Heart left ventricle (tissue), 16 donors: Measurements from ENCODE around the gene PBX3. TPM values are rescaled to one million over a fixed set of nuclear protein-coding genes. Genes with fewer than 3 reads are reported as not detected.

ENCODE experiments used
- ATAC-seq, 4 donors: fragments of 200-7000 bp; cut with Tn5 transposase; one replicate each; pipeline ENCODE4 v1.9.1; 2020 to 2022; ENCODE audit warnings: moderate library complexity in 4 of 4, mild to moderate bottlenecking in 3 of 4, moderate number of reproducible peaks in 1 of 4
- DNase-seq, 5 donors: peaks; one replicate each; pipeline ENCODE4 v3.0.0-alpha.2; 2020
- H3K27ac ChIP-seq, 12 donors: fragments of 200-600 bp; sonication (generic) in 4 of 12; one replicate each; pipeline versions ENCODE4 v1.5.0 to v1.8.0; 2016 to 2022; ENCODE audit warnings: mild to moderate bottlenecking in 2 of 12
- H3K27me3 ChIP-seq, 9 donors: fragments of 200-600 bp; sonication (generic) in 2 of 9; one replicate each; pipeline versions ENCODE4 v1.5.1 to v1.8.0; 2016 to 2022; ENCODE audit warnings: mild to moderate bottlenecking in 3 of 9
- H3K36me3 ChIP-seq, 9 donors: fragments of 200-600 bp; sonication (generic) in 2 of 9; one replicate each; pipeline versions ENCODE4 v1.5.0 to v1.8.0; 2018 to 2022; ENCODE audit warnings: mild to moderate bottlenecking in 2 of 9
- H3K4me1 ChIP-seq, 12 donors: fragments of 200-600 bp; sonication (generic) in 4 of 12; one replicate each; pipeline versions ENCODE4 v1.5.0 to v1.8.0; 2016 to 2022; ENCODE audit warnings: mild to moderate bottlenecking in 3 of 12
- H3K4me3 ChIP-seq, 12 donors: fragments of 200-600 bp; sonication (generic) in 4 of 12; one replicate each; pipeline versions ENCODE4 v1.5.0 to v1.8.0; 2017 to 2022; ENCODE audit warnings: mild to moderate bottlenecking in 9 of 12, moderate library complexity in 4 of 12
- H3K9me3 ChIP-seq, 12 donors: fragments of 200-600 bp; sonication (generic) in 4 of 12; one replicate each; pipeline versions ENCODE4 v1.5.0 to v1.8.0; 2016 to 2022; ENCODE audit warnings: mild to moderate bottlenecking in 1 of 12
- CTCF ChIP-seq, 12 donors: fragments of 200-600 bp; sonication (generic) in 4 of 12; IDR thresholded peaks; one replicate each; pipeline versions ENCODE4 v1.5.0 to v1.8.0; 2018 to 2022; ENCODE audit warnings: antibody characterized with exemption in 12 of 12, mild to moderate bottlenecking in 5 of 12
- POLR2A ChIP-seq, 2 donors: fragments of 450-650 bp; IDR thresholded peaks; one replicate each; pipeline ENCODE4 v1.6.1; 2017; ENCODE audit warnings: antibody characterized with exemption in 2 of 2, mild to moderate bottlenecking in 2 of 2, moderate library complexity in 2 of 2
- WGBS, 4 donors: extraction: QIAGEN DNeasy Blood & Tissue Kit in 2 of 4; methylation state at CpG; one replicate each; pipeline versions ENCODE4 v1.1.5 to v1.1.7; 2013 to 2018; 5-methylcytosine and 5-hydroxymethylcytosine counted together
- intact Hi-C, 10 donors: fragments of 100-400 bp; cut with DNase I; formaldehyde crosslinking; loops; one replicate each; pipeline versions ENCODE4 v1.11.1 to v1.14.2; 2022
- polyA plus RNA-seq, 2 donors: library from polyadenylated mRNA; stranded (reverse); fragments of 200-250 nt; gene quantifications; one replicate each; pipeline ENCODE4 v1.2.3, GENCODE V29; 2013
- total RNA-seq, 9 donors: library from RNA; depleted of rRNA in 2 of 9; stranded (reverse); fragments of >200 nt in 2 of 9; fragmentation: NEBNext Ultra II Directional in 3 of 9; extraction: Animal tissue kit (Norgen Biotek cat#: 25700) in 3 of 9; gene quantifications; one replicate each; pipeline versions ENCODE4 v1.1.0 to v1.2.4, GENCODE V29; 2016 to 2023
- donor health status: ischemic (EF 13 %, LVEDD 7.1; RV severe dilation, severe dysfunction).
- donor health status: healthy with polysubstance abuse.
- donor health status: DM: no; HTN: yes; CAD: no.
- donor health status: DM: no; HTN: no; CAD: no.
- donor health status: ischemic (EF 25% LVEDD 6.9; RV normal size, moderate dysfunction).
- donor health status: ischemic (EF 25% LVEDD 5.7; RV mildly dilated, moderate dysfunction).
- donor health status: healthy.
- donor health status: DM: yes; HTN: yes; CAD: no.
- donor health status: ischemic (EF 35%, LVEDD 5.7; RV mildly dilated, moderate dysfunction).
- donor health status: nonischemic (EF 11% LVEDD 7.7; RV severe dilation, severe dysfunction).
- donor health status: DM: yes; HTN: yes; CAD: no.
- donor health status: PGD.
- donor health status: ischemic (EF 29% LVEDD 5.4; RV normal size, mild dysfunction).
- donor health status: nonischemic (EF 23%, LVEDD 6.1; RV moderate dilation, normal function).

PBX3 gene
- total and polyA plus RNA-seq, 11 donors: 14.8 to 76.1 (median 53.4) TPM

- WGBS, 4 donors: 87 to 89% (median 89%) methylated on average over 2 of the region's 2 CpGs
- peaks cover 0 to 73% (median 41%) of the 10 kb centered on the region in 9 donors for H3K36me3 ChIP-seq
Measured at GRCh38 chr9:125963932-125964331, 216.8 kb downstream of the PBX3 start.

GRCh38 chr9:125964702-125965225 is 217.6 kb downstream of the PBX3 start:
- DNase-seq (no peak), ATAC-seq (no peak)
- 90 to 93% (median 90%) methylated on average over 6 of the region's 6 CpGs for WGBS, 4 donors
- H3K4me1 ChIP-seq: peaks cover 0 to 4% (median 0%) of the 10 kb centered on the region in 12 donors
- TF ChIP-seq POLR2A (IDR thresholded peaks at IDR 0.05) (no peak), CTCF (IDR thresholded peaks at IDR 0.05) (no peak)
- no peaks in the 10 kb centered on the region for H3K27me3 ChIP-seq
- peaks cover 0 to 71% (median 41%) of the 10 kb centered on the region in 9 donors for H3K36me3 ChIP-seq
- no peaks in the 10 kb centered on the region for H3K9me3 ChIP-seq
- no peak overlapping the region for H3K27ac ChIP-seq
- intact Hi-C loops: no loop called here
- no peak overlapping the region for H3K4me3 ChIP-seq

More at GRCh38 chr9:125963932-125964331, 216.8 kb downstream of the PBX3 start:
- intact Hi-C loops: no loop called here
- H3K27ac ChIP-seq: no peak overlapping the region
- TF ChIP-seq CTCF (IDR thresholded peaks at IDR 0.05) (no peak), POLR2A (IDR thresholded peaks at IDR 0.05) (no peak)
- no peak for ATAC-seq
- H3K9me3 ChIP-seq: no peaks in the 10 kb centered on the region
- H3K4me3 ChIP-seq: no peak overlapping the region
- DNase-seq: no peak
- H3K4me1 ChIP-seq: peaks cover 0 to 4% (median 0%) of the 10 kb centered on the region in 12 donors
- no peaks in the 10 kb centered on the region for H3K27me3 ChIP-seq

- Histone ChIP-seq H3K9me3 (no peaks in the 10 kb centered on the region), H3K27me3 (no peaks in the 10 kb centered on the region), H3K4me3 (no peak overlapping the region), H3K4me1 (peaks cover 0 to 4% (median 0%) of the 10 kb centered on the region in 12 donors), H3K36me3 (peaks cover 0 to 71% (median 41%) of the 10 kb centered on the region in 9 donors), H3K27ac (no peak overlapping the region)
- intact Hi-C loops: no loop called here
- 95 to 97% (median 96%) methylated on average over 10 of the region's 10 CpGs for WGBS, 4 donors
- ATAC-seq (no peak), DNase-seq (no peak)
- TF ChIP-seq POLR2A (IDR thresholded peaks at IDR 0.05) (no peak), CTCF (IDR thresholded peaks at IDR 0.05) (no peak)
Measured at GRCh38 chr9:125965477-125965876, 218.3 kb downstream of the PBX3 start.

- Histone ChIP-seq H3K9me3 (no peaks in the 10 kb centered on the region), H3K27ac (no peak overlapping the region), H3K36me3 (peaks cover 0 to 62% (median 41%) of the 10 kb centered on the region in 9 donors), H3K4me3 (no peak overlapping the region), H3K27me3 (no peaks in the 10 kb centered on the region), H3K4me1 (peaks cover 0 to under 1% (median 0%) of the 10 kb centered on the region in 12 donors)
- ATAC-seq (no peak), DNase-seq (no peak)
- no peak for TF ChIP-seq POLR2A (IDR thresholded peaks at IDR 0.05)
- no peak for TF ChIP-seq CTCF (IDR thresholded peaks at IDR 0.05)
- intact Hi-C loops: no loop called here
- WGBS, 4 donors: 82 to 86% (median 83%) methylated on average over 9 of the region's 9 CpGs
Measured at GRCh38 chr9:125966466-125966865, 219.3 kb downstream of the PBX3 start.
